SK-N-SH (cell line): Measurements from ENCODE around the gene SHROOM3. TPM values are rescaled to one million over a fixed set of nuclear protein-coding genes. Genes with fewer than 3 reads are reported as not detected.

Experiments used
- CTCF ChIA-PET: fragments of 300-600, 350-600 bp; formaldehyde crosslinking; extraction: SDS; loops from one replicate; lab custom pipeline; 2021; lab: Yijun Ruan, JAX
- POLR2A ChIA-PET: fragments of 350-600 bp; sonication (Branson Sonifier 250); formaldehyde crosslinking; extraction: SDS; loops from one replicate; lab custom pipeline; 2020; ENCODE audit warnings: antibody characterized with exemption, inconsistent platforms; lab: Yijun Ruan, JAX
- DNase-seq: peaks from one replicate; pipeline ENCODE4 v3.0.0; 2012
- H2AFZ ChIP-seq: fragments of 200-600 bp; sonication (generic); 2 replicates; pipeline ENCODE4 v1.8.1; 2016; ENCODE audit warnings: antibody characterized with exemption, mild to moderate bottlenecking, low read depth
- H3F3A ChIP-seq: fragments of 200-600 bp; sonication (generic); replicated peaks from 2 replicates; pipeline ENCODE3; 2016; ENCODE audit warnings: antibody characterized with exemption, mild to moderate bottlenecking; ENCODE audit not compliant: insufficient read depth
- H3K27ac ChIP-seq, 2 experiments: fragments of 200-500 bp in 1 of 2; fragments of 200-600 bp in 1 of 2; sonication (Bioruptor generic) in 1 of 2; sonication (generic), shearing (Covaris generic) in 1 of 2; 2 replicates each; pipeline versions ENCODE4 v1.5.1 to v1.6.1; 2014 to 2016; ENCODE audit warnings: low read depth in 2 of 2, inconsistent platforms in 1 of 2, low read length in 1 of 2, mild to moderate bottlenecking in 1 of 2, mixed read lengths in 1 of 2
- H3K27me3 ChIP-seq: fragments of 200-600 bp; sonication (generic), shearing (Covaris generic); 2 replicates; pipeline ENCODE4 v1.6.1; 2016; ENCODE audit warnings: mixed run types; ENCODE audit not compliant: insufficient read depth
- H3K36me3 ChIP-seq, 2 experiments: fragments of 200-500 bp in 1 of 2; fragments of 200-600 bp in 1 of 2; sonication (Bioruptor generic) in 1 of 2; sonication (generic) in 1 of 2; replicated peaks in 1 of 2; 2 replicates each; pipeline versions ENCODE3 to v1.5.1; 2014 to 2016; ENCODE audit warnings: low read length in 1 of 2, mild to moderate bottlenecking in 1 of 2; ENCODE audit not compliant: insufficient read depth in 2 of 2, control insufficient read depth in 1 of 2
- H3K4me1 ChIP-seq, 2 experiments: fragments of 200-500 bp in 1 of 2; fragments of 200-600 bp in 1 of 2; sonication (Bioruptor generic) in 1 of 2; sonication (generic), shearing (Covaris generic) in 1 of 2; 2 replicates each; pipeline versions ENCODE4 v1.5.1 to v1.6.1; 2014 to 2016; ENCODE audit warnings: low read depth in 1 of 2, low read length in 1 of 2, mixed run types in 1 of 2; ENCODE audit not compliant: insufficient read depth in 2 of 2, control insufficient read depth in 1 of 2
- H3K4me2 ChIP-seq: fragments of 200-600 bp; sonication (generic), shearing (Covaris generic); 2 replicates; pipeline ENCODE4 v1.6.1; 2017; ENCODE audit warnings: mixed run types
- H3K4me3 ChIP-seq, 2 experiments: fragments of 200-500 bp in 1 of 2; fragments of 200-600 bp in 1 of 2; sonication (Bioruptor generic) in 1 of 2; sonication (generic), shearing (Covaris generic) in 1 of 2; 2 replicates each; pipeline versions ENCODE4 v1.5.1 to v1.8.1; 2014 to 2016; ENCODE audit warnings: low read depth in 2 of 2, inconsistent platforms in 1 of 2, low read length in 1 of 2, mild to moderate bottlenecking in 1 of 2, mixed read lengths in 1 of 2, moderate library complexity in 1 of 2
- H3K79me2 ChIP-seq: fragments of 200-600 bp; sonication (generic); 2 replicates; pipeline ENCODE4 v1.8.1; 2017; ENCODE audit warnings: mild to moderate bottlenecking; ENCODE audit not compliant: insufficient read depth
- H3K9ac ChIP-seq: fragments of 200-600 bp; sonication (generic); 2 replicates; pipeline ENCODE4 v1.6.1; 2017; ENCODE audit warnings: mixed run types
- H3K9me2 ChIP-seq: fragments of 200-600 bp; sonication (generic); 2 replicates; pipeline ENCODE4 v1.6.1; 2017; ENCODE audit warnings: mixed run types
- H3K9me3 ChIP-seq: fragments of 200-600 bp; sonication (generic); 2 replicates; pipeline ENCODE4 v1.6.1; 2017; ENCODE audit warnings: mixed run types, mild to moderate bottlenecking, moderate library complexity
- H4K20me1 ChIP-seq: fragments of 200-600 bp; sonication (generic); 2 replicates; pipeline ENCODE4 v1.6.1; 2017; ENCODE audit warnings: mild to moderate bottlenecking, mixed run types; ENCODE audit not compliant: insufficient read depth
- CHD2 ChIP-seq: fragments of 150-350 bp; IDR thresholded peaks from 2 replicates; pipeline ENCODE4 v1.6.1; 2018; ENCODE audit warnings: low read length; ENCODE audit not compliant: partially characterized antibody
- CTCF ChIP-seq: fragments of 200-600 bp; sonication (generic); IDR thresholded peaks from 2 replicates; pipeline ENCODE4 v1.6.1; 2017; ENCODE audit warnings: antibody characterized with exemption, mild to moderate bottlenecking, moderate library complexity
- EP300 ChIP-seq, 2 experiments: IDR thresholded peaks; 2 replicates each; pipeline versions ENCODE4 v1.4.0 to v1.6.1; 2012; ENCODE audit warnings: borderline replicate concordance in 1 of 2, low read depth in 1 of 2, low read length in 1 of 2
- FOXJ3 ChIP-seq: sonication (generic); formaldehyde crosslinking; IDR thresholded peaks from 2 replicates; pipeline ENCODE4 v1.5.1; 2020; ENCODE audit warnings: mild to moderate bottlenecking, missing genetic modification reagents
- GABPA ChIP-seq: IDR thresholded peaks from 2 replicates; pipeline ENCODE4 v1.4.0; 2012; ENCODE audit warnings: low read depth, mild to moderate bottlenecking
- GATA2 ChIP-seq: sonication (generic); formaldehyde crosslinking; IDR thresholded peaks from 2 replicates; pipeline ENCODE4 v1.5.0; 2020; ENCODE audit warnings: mild to moderate bottlenecking, missing genetic modification reagents
- MEF2A ChIP-seq: IDR thresholded peaks from 2 replicates; pipeline ENCODE4 v1.4.0; 2012; ENCODE audit warnings: low read depth, borderline replicate concordance
- NFIC ChIP-seq: IDR thresholded peaks from 2 replicates; pipeline ENCODE4 v1.4.0; 2012; ENCODE audit warnings: borderline replicate concordance
- POLR2AphosphoS5 ChIP-seq: IDR thresholded peaks from 2 replicates; pipeline ENCODE4 v1.6.1; 2012; ENCODE audit warnings: low read depth, low read length
- RXRA ChIP-seq: IDR thresholded peaks from 2 replicates; pipeline ENCODE4 v1.4.0; 2012; ENCODE audit warnings: low read depth, mild to moderate bottlenecking, borderline replicate concordance
- SIN3A ChIP-seq: IDR thresholded peaks from 2 replicates; pipeline ENCODE4 v1.6.1; 2012; ENCODE audit warnings: low read depth, mild to moderate bottlenecking, low read length, moderate library complexity, borderline replicate concordance
- SMC3 ChIP-seq: IDR thresholded peaks from 2 replicates; pipeline ENCODE4 v1.6.1; 2012; ENCODE audit warnings: low read depth, low read length, improper control_type of control experiment
- USF1 ChIP-seq: IDR thresholded peaks from 2 replicates; pipeline ENCODE4 v1.4.0; 2012; ENCODE audit warnings: low read depth, borderline replicate concordance
- WGBS: methylation state at CpG from one replicate; pipeline ENCODE4 v1.1.6; 2017; ENCODE audit warnings: low lambda C conversion rate; 5-methylcytosine and 5-hydroxymethylcytosine counted together
- polyA plus RNA-seq, 3 experiments: library from polyadenylated mRNA; depleted of rRNA; stranded (reverse); fragments of >200 nt; gene quantifications; 2 replicates each; pipeline ENCODE4 v1.2.3, GENCODE V29; 2012
- TF ChIP-seq, protein P1 (sequence below): fragments of 150-350 bp; IDR thresholded peaks from 2 replicates; pipeline ENCODE4 v1.6.1; 2017; ENCODE audit warnings: antibody characterized with exemption, low read length, low read depth, borderline replicate concordance
- TF ChIP-seq, protein P2 (sequence below): IDR thresholded peaks from 2 replicates; pipeline ENCODE4 v1.4.0; 2012; ENCODE audit warnings: low read depth, borderline replicate concordance

Gene SHROOM3
- polyA plus RNA-seq, 1 of the 3 experiments (the other 2 are of a cell fraction): 4.3 TPM

- Histone ChIP-seq H3K4me3 (no peak overlapping the region), H3K4me2 (no peak overlapping the region), H3K36me3 (no peaks in the 10 kb centered on the region), H3K9ac (no peak overlapping the region), H3F3A (peaks cover 8% of the 10 kb centered on the region), H3K9me2 (no peaks in the 10 kb centered on the region), H3K27me3 (no peaks in the 10 kb centered on the region), H3K79me2 (no peaks in the 10 kb centered on the region), H3K9me3 (no peaks in the 10 kb centered on the region), H4K20me1 (no peaks in the 10 kb centered on the region), H2AFZ (no peak overlapping the region), H3K4me1 (peaks cover 13 to 21% of the 10 kb centered on the region in 2 experiments; a peak in 3 of 4 replicates), H3K27ac (peak overlapping the region in 1 of 2 experiments; percentile 23; a peak in 1 of 4 replicates)
- no peak for TF ChIP-seq FOXJ3 (CRISPR knock-in tag)
- no peak for TF ChIP-seq USF1
- no peak for TF ChIP-seq MEF2A
- TF ChIP-seq GATA2 (CRISPR knock-in tag): no peak
- no peak for TF ChIP-seq CHD2
- TF ChIP-seq SIN3A: no peak
- TF ChIP-seq, protein P1, sequence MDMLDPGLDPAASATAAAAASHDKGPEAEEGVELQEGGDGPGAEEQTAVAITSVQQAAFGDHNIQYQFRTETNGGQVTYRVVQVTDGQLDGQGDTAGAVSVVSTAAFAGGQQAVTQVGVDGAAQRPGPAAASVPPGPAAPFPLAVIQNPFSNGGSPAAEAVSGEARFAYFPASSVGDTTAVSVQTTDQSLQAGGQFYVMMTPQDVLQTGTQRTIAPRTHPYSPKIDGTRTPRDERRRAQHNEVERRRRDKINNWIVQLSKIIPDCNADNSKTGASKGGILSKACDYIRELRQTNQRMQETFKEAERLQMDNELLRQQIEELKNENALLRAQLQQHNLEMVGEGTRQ: no peak
- TF ChIP-seq, protein P2, sequence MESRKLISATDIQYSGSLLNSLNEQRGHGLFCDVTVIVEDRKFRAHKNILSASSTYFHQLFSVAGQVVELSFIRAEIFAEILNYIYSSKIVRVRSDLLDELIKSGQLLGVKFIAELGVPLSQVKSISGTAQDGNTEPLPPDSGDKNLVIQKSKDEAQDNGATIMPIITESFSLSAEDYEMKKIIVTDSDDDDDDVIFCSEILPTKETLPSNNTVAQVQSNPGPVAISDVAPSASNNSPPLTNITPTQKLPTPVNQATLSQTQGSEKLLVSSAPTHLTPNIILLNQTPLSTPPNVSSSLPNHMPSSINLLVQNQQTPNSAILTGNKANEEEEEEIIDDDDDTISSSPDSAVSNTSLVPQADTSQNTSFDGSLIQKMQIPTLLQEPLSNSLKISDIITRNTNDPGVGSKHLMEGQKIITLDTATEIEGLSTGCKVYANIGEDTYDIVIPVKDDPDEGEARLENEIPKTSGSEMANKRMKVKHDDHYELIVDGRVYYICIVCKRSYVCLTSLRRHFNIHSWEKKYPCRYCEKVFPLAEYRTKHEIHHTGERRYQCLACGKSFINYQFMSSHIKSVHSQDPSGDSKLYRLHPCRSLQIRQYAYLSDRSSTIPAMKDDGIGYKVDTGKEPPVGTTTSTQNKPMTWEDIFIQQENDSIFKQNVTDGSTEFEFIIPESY: no peak
- TF ChIP-seq NFIC: no peak
- TF ChIP-seq EP300 (IDR thresholded peaks at IDR 0.05; ENCODE audit: borderline replicate concordance in 1 of 2, low read depth in 1 of 2, low read length in 1 of 2): no peak
- no peak for TF ChIP-seq GABPA
- no peak for TF ChIP-seq SMC3
- no peak for TF ChIP-seq RXRA
- no peak for TF ChIP-seq CTCF
- TF ChIP-seq POLR2AphosphoS5: no peak
- no peak for DNase-seq
- ChIA-PET CTCF (no interaction called here), POLR2A (no interaction called here)
- WGBS: 73% methylated on average over 3 of the region's 3 CpGs
Measured at GRCh38 chr4:76571274-76571673, 136.2 kb downstream of the SHROOM3 start.
